HG03175 (cell line): Measurements from ENCODE around the gene MGAT3.

Source experiments
- ATAC-seq: cut with Tn5 transposase; IDR thresholded peaks from one replicate; pipeline ENCODE4 v1.9.1; 2021; ENCODE audit warnings: mild to moderate bottlenecking, moderate library complexity; ENCODE audit not compliant: unreplicated experiment

The MGAT3 gene

DNA sequence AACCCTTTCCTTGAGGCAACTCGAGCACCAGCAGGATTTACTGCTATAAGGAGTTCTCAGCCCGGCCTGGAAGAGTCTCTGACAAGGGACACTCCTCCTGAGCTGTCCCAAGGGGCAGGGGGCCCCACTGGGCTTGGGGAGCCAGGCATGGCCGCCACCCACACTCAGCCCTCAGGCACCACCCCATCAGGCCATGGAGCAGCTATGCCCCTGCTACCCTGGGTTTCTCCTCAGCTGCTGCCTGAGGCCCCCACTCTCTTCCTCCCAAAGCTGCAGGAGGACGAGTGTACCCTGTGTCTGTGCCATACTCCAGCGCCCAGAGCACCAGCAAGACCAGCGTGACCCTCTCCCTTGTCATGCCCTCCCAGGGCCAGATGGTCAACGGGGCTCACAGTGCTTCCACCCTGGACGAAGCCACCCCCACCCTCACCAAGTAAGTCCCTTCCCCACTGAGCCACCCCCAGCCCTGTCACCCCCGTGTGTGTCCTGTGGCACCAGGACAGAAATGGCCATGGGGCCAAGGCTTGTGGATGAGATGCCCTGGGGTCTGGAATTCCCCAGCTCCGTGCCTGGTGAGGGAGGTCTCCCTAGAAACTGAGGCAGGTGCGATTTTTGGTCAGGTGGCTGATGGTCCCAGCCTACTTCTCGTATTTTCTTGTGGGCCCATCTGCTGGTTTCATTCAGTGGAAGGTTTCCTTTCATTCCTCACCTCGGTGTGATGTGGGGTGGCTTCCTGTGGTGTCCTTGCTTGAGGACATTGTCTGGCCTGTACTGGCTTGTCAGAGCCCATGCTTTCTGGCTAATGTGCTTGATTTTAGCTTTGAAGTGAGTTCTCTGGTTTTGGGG is 28.8 kb upstream of the MGAT3 start:
- no peak for ATAC-seq

DNA sequence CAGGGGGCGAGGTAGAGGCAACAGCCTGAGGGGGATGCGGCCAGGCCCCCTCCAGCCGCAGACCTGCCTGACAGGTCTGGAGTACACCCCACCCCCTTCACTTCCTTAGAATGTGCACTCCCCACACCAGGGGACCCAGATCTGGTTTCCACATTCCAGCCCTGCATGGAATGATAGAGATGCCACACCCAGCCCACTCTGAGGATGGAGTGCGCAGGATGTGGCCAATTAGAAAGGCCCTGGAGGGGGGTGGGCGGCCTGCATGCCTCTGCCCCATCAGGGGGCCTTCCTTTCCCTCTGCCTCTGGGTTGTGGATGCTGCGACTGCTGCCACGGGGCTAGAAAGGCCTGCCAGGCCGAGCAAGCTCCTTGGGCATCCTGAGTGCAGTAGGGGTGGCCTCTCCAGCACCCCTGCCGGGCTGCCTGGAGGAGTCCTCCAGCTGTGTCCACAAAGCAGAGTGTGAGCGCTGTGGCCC is 28.2 kb upstream of the MGAT3 start:
- no peak for ATAC-seq

DNA sequence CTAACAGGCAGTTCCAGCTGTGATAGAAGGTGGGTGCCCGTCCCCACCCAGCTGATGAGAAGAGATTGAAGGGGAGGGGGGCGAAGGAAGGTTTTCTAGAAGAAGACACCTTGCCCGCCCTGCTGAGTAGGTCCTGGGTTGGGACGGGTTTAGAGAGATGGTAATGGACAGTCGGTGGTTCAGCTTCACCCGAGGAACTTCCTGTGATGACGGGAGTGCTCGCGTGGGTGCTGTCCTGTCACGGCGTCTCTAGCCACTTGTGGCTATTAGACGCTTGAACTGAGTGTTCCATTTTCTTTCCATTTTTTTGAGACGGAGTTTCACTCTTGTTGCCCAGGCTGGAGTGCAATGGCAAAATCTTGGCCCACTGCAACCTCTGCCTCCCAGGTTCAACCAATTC is 27.6 kb upstream of the MGAT3 start:
- no peak for ATAC-seq

DNA sequence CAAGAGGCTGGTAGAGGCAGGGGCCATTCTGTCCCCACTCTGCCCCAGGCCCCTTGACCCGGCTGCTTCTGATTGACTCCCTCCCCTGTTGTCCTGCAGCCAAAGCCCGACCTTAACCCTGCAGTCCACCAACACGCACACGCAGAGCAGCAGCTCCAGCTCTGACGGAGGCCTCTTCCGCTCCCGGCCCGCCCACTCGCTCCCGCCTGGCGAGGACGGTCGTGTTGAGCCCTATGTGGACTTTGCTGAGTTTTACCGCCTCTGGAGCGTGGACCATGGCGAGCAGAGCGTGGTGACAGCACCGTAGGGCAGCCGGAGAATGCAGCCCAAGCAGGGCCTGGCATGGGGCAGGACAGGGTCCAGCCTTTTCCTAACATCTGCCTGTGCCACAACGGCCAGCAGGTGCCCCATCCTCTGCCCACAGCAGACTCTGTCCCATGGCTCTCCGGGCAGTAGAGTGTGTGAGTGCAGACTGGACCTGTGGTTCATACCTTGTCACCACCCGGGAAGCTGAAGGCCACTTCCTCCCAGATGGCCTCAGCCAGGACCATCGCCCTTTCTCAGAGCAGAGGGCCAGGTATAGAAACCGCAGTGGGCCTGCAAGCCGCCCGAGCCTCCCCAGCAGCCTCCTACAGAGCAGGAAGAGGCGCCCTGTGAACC is 26.8 kb upstream of the MGAT3 start:
- no peak for ATAC-seq

DNA sequence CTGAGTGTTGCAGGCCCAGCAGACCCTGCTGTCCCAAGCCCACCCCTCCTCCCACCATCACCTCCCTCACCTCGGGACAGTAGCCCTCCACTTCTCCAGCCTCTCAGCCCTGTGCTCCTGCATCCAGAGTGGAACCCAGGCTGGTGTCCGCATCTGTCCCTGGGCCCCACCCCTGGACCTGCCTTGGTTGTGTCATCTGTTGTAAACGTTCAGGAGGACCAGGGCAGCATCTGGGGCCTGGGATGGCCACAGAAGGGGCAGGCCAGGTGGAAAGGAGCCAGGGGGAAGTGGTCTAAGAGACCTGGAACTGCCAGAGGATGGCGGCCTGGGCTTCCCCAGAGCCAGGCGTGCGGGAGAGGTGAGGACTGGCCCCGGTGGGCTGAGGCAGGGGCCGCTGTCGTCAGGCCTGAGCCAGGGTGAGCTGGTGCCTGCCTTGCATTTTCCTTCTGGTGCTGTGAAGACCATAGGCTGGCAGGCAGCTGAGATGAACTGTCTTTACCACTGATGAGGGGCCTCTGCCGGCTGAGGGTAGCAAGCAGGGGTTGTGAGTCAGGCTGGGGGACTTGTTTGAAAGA is 26.1 kb upstream of the MGAT3 start:
- ATAC-seq, result no peak

DNA sequence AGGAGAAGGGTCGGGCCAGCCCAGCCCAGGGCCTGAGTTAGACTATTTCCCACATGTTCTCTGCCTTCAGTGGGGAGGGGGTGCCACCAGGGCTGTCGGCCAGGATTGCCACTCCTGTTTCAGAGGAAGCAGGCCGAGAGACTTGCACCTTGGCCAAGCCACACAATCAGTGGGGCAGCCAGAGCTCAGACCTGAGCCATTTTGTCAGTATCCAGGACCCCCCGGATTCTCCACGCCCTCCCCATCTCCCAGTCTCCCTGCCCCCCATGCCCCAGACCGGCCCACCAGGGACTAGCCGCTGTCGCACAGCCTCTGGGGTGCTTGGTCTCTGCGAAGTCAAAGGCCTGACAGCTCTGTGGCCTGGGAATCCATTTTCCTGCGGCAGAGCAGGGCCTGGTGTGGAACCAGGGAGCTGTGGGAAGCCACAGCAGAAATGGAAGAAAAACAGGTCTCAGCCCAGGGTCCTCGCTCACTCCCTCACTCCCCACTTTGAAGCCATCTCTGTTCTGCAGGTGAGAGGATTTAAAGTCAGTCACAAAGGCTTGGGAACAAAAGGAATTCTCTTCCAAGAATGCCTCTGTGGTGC is 25.5 kb upstream of the MGAT3 start:
- ATAC-seq, result no peak

DNA sequence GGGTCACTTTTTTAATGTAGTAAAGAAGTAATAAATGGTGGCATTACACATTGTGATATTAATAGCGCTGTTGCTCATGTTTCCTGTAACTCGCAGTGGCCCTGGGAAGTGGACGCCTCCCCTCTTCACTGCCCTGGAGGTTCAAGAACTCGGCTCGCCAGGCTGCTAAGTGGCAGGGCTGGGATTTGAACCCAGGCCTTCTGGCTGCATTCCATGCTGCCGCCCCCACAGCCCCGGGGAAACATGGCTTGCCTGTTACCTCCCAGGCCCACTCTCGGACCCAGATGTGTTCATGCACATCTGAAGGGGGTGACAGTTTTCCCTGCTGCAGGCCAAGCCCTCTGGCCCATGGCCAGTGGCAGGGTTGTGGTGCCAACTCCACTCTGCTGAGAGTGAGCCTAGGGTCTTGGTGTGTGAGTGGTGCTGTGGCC is 25.0 kb upstream of the MGAT3 start:
- no peak for ATAC-seq

DNA sequence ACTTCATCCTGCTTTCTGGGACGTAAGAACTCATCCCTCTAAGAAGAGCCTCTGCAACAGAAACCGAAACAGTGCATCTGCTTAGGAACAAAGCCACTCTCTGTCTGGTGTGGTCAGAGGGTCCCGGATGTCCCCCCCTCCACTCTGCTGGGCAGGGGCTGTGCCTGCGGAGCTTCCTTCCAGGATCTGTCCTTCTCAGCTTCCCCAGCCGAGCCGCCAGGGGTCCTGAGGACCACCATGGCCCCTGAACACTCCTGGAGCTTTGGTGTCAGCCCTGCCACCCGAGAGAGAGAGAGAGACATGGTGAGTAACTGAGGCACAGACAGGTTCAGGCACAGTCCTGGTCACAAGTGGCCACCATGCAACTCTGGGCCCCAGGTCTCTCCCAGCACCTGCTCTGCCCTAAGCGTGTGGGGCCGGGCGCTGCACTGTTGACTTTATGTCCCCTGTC is 24.4 kb upstream of the MGAT3 start:
- no peak for ATAC-seq

DNA sequence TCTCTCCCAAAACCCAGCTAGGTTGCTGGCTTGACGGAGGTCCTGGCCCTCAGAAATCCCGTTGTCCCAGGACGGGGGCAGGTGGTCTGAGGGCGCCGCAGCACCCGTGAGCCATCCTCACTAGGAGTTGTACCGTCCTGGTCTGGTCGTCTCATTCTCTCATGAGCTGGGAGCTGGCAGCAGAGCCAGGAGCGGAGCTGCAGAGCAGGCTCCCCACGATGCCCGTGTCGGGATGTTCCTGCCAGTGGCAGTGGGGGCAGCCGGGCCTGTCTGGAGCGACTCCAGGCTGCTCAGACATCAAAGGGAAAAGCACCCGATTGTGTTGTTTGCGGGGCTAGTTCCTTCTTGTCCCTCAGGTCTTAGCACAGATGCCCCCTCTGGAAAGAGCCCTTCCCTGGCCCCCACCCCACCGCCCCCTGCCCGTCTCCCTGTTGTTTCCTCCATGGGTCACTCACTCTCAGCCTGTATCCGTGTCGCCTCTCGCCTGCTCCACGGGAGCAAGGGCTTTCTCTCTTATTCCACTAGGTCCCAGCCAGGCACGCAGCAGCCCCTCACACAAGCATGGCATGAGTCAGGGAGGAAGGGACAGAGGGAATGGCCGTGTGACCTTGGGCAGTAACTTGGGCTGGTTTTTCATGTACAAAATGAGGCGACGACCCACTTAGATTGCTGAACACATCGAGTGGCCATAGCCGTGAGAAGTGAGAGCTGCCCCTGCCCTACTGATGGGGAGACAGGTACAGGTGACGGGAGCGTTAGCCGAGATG is 23.2 kb upstream of the MGAT3 start:
- ATAC-seq, result no peak

DNA sequence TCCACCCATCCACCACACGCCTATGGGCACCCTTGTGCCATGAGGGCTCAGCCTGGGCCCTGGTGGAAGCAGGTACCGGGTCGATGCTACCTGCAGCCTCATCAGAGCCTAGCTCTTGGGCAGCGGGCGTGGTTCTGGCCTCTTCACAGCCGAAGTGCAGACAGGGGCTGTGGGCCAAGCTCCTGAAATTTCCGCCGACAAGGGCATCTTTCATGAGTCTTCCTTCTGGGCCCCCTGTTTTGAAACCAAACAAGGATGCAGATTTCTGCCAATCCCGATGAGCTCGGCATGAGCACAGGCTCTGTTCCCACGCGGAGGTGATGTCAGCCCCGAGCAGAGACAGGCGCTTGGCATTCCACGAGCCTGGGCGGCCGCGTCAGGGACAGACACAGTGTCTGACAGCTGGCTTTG is 22.6 kb upstream of the MGAT3 start:
- no peak for ATAC-seq

DNA sequence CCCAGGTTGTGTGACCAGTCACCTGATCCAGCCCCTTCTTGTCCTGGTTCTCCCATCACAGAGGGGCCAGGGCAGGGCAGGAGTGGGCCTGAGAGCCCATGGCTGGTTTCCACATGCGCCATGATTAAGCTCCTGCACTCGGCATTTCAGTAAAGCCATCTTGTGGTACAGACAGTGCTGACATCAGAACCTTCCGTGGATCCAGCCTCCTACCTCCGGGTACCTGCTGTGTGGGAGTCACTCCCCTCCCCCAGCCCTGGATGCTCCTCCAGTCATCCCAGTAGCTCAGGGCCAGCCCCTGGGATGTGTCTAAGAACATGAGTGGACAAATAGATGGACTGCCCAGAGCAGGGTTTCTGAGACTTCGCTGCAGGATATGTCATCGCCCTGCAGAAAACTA is 22.1 kb upstream of the MGAT3 start:
- no peak for ATAC-seq

DNA sequence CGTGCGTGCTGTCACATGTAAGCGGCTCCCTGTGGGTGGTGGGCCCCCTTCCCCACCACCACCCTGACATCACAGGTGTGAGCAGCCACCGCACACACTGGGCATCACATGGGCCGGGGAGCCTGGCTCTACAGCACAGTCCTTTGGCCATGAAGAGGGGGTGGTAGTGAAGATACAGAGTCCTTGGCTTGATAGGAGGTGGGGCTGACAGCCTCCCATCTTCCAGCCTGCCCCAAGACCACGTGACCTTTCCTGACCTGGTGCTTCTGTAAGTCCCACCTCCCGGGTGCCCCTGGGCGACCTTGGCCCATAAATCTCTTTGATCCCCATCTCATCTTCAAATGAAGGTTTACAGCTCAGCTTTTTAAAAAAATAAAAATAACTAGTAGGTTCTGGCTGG is 21.2 kb upstream of the MGAT3 start:
- ATAC-seq, result no peak

DNA sequence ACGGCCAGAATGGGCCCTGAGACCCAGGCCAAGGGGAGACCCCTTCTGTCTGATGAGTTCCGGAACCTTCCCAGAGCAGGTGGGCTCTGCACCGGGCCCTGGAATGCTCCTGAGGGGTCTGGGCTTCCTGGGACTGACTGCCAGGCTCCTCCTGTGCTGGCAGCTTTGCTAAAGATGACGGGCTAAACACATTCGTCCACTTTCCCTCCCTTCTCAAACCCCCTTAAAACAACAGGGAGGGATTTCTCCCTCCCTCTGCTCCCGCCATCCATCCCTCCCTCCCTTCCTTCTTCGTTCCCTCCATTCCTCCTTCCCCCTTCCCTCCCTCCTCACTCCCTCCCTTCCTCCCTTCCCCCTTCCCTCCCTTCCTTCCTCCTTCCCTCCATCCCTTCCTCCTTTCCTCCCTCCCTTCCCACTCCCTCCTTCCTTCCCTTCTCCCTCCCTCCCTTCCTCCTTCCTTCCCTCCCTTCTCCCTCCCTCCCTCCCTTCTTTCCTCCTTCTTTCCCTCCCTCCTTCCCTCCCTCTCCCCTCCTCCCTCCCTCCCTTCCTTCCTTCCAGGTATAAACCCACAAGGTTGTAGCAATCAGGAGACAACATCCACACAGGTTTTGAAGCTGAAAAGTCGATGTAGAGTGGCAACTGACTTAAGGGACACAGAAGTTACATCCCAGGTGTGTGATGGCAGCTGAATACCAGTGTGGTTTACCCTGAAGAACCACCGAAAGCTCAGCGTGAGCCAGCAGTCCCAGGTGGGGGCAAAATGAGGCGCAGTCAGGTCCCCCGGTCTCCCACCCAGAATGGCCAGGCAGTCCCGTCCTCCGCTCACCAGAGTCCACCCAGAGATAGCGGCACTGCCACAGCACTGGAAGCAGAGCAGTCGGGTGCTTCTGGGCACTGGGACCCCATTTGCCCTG is 18.8 kb upstream of the MGAT3 start:
- ATAC-seq, result no peak

DNA sequence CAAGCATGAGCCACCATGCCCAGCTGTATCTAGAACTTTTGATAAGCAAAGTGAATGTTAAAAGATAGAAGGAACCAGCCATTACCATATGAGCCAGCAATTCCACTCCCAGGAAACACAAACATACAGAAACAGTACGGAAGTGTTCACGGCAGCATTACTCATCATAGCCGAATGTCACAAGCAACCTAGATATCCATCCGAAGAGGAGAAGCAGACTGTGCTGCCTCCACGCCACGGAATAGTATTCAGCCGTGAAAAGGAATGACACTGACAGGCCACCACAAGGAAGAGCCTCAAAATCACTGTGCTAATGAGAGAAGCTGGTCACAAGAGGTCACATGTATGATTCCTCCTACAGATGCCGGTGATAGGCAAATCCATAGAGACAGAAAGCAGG is 17.6 kb upstream of the MGAT3 start:
- no peak for ATAC-seq

DNA sequence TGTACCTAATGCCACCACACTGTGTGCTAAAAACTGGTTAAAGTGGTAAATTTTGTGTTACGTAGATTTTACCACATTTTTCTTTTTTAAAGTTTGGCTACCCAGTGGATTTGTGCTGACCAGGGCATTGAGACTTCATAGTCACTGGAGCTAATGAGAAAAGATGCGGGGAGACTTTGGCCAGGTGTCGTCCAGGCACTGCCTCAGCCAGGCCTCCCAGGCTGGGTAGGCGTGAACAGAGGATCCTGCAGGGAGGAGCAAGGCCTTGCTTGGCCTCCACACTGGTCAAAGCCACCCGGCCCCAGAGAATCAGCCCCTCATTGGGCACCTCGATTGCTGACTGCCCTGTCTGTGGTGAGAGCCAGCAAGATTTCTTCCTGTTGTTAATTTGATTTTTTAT is 13.4 kb upstream of the MGAT3 start:
- ATAC-seq, result no peak

DNA sequence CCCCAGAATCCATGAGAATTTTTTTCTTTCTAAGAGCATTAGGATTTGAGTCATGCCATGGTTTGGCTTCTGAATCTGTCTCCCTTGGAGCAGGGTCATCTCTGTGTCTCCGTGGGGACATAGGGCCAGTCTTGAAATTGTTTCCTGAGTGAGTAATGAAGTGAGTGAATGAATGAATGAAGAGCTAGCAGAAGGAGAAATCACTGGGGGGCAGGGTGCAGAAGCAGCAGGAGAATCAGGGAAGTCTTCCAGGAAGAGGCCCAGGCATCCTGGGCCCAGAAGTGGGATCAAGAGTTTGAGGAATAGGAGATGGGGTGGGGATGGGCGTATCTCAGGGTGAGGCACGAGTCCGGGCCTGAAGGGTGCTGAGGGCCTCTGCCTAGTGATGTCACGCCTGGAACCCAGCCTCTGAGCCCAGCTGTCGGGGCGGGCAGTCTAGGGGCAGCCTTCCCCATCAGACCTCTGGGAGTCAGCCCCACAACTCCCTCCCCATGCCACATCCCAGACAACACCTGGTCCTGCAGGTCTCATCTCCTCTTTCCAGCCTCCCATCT is 12.5 kb upstream of the MGAT3 start:
- ATAC-seq, result no peak

DNA sequence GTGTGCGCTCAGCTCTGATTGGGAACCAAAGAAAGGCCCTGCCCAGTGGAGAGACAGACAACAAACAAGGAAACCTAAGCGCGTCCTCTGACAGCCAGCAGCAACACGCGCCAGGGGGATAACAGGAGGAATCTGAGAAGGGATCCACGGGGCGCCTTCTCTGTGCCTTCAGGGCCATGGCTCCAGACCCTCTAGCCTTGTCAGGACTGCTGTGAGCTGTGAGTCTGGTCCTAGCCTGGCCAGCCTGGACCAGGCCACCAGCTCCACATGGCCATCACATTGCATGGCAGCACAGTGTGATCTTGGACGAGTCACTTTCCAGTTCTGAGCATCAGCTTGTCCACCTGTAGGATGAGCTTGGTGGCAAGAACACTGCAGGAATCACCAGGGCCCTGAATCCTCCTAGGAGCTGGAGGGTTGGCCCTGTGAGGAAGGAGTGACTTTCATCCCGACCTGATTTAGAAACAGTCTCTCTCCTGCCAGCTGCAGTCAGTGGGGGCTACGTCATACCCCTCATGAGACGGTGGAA is 11.8 kb upstream of the MGAT3 start:
- no peak for ATAC-seq

DNA sequence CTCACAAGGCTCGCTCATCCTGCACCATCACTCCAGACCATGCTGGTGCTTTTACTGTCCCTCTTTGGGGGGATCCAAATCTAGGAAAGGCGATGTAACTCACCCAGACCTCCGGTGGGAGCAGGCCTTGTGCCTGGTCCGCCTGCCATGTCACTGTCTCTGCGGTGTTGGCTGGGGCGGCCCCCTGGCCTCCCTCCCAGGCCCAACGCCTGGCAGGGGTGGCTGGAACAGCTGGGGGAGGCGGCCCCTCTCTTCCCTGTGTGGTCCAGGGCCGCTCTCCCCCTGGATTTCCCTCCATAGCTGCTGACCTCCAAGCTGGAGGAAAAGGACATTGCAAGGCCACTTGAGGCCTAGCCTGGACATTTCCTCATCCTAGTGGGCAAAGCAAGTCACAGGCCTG is 11.1 kb upstream of the MGAT3 start:
- ATAC-seq, result no peak

DNA sequence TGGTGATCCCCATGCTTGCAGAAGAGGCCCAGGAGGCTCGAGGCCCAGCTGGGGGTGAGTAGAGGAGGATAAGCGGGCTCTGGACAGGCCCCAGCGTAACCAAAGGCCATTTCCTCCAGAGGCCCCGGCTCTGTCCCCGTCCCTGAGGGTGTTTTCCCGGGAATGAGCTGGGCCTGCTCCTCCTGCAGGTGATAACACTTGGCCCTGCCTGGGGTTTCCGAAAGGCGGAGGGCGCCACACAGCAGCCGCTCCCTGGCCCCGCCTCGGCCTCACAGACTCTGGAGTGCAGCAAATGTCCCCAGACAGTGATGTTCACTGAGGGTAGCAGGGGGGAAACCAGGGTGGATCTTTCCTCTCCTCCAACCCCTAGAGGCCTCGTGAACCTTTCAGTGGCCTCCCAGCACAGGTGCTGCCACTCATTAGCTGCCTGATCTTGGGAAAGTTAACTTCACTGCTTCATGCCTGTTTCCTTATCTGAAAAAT is 10.5 kb upstream of the MGAT3 start:
- peak; percentile 23 for ATAC-seq
